HG03521 (cell line): ENCODE measurements around the gene ACOXL.

Source experiments
- ATAC-seq: cut with Tn5 transposase; IDR thresholded peaks from one replicate; pipeline ENCODE4 v1.9.1; 2021; ENCODE audit warnings: mild to moderate bottlenecking, moderate library complexity; ENCODE audit not compliant: unreplicated experiment

The ACOXL gene

DNA sequence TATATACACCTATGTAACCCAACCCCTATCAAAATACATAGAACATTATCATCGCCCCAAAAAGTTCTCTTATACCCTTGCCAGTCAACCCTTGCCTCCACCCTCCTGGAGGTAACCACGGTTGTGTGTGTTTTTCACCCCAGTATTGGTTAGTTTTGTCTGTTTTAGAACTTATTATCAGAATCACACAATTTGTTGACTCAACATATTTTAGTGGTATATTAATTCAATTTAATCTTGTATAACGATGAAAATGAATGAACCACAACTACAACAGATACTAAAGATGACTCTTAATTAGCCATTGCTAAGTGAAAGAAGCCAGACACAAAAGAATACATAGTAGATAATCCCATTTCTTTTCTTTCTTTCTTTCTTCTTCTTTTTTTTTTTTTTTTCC is 19.3 kb downstream of the ACOXL start:
- ATAC-seq: no peak

GRCh38 chr2:110752871-110753270 is 20.5 kb downstream of the ACOXL start:
- ATAC-seq: no peak

DNA sequence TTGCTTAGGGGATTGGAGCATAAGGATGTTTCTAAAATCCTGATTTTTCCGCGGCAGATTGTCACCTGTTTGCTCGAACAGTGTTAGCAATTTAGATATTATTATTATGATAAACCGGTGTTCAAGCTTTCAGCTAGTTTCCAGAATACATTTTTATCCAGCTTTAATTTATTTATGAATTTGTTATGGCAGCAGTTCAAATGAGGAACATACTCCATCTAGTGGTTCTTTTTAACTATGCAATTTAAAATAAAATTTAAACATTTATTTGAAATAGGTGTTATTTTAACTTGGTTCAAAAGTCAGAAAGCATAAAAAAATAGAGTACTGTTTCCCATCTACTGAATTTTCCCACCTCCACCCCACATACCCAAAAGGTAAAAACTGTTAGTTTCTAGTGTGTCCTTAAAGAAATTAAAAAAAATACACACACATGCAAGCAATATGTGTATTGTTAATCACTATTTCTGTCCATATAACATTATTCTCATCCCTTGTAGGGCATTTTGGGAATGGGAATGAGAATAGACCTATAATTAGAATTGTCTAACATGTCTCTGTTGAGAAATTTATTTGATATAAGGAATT is 23.2 kb downstream of the ACOXL start:
- ATAC-seq: no peak

DNA sequence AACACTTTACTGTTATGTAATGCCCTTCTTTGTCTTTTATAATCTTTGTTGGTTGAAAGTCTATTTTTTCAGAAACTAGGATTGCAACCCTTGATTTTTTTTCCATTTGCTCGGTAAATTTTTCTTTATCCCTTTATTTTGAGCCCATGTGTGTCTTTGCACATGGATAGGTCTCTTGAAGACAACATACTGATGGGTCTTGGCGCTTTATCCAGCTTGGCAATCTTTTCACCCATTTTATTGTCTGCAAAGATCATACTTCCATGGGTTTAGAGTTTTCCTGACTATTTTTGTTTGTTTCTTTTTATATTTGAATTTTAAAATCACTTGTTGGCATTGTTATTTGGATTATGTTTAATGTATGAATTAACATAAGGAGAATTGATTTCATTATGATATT is 27.0 kb downstream of the ACOXL start:
- no peak for ATAC-seq

GRCh38 chr2:110764931-110765330 is 32.6 kb downstream of the ACOXL start:
- ATAC-seq: no peak

DNA sequence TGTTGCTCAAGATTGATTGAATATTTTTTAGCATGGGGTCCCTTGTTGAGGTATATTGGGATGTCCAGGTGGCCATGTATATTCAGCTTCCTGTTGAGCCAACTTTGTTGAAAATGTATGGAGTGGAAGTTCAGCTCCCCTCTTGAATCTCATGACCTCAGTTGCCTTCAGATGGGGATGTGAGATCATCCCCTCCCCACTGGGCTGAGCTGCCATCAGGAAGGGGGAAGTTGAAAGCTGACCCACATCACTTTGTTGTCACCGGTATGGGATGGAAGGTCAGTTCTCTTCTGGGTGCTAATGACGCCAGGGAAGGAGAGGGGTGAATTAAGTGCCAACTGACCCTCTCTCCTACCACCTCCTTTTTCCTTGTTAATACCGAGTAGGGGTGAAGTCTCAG is 33.9 kb downstream of the ACOXL start:
- no peak for ATAC-seq

- ATAC-seq: no peak
Observed at GRCh38 chr2:110768591-110768990, 36.2 kb downstream of the ACOXL start.

DNA sequence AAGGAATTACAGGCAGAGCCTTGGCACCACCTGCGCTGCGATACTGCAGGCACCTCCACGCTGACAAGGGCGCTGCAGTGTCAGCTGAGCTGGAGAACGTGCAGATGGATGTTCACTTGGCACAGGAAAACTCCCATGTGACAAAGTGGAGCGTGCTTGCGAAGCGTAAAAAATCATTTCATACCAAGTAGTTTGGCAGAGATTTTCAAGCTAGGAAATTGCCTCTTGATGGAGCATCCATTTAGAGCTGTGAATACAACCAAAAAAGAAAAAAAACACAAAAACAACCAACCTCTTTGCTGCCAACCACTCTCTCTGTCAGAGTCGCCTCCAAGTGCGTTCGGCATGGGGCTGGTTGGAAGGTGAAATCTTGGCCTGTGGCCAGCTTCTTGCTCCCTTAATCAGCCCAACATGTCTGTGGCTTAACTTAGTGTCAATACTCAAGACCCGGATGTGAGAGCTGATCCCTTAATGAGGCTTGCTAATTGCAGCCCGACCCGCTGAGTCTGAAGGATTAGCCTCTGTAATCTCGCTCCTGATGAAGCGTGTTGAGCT is 38.1 kb downstream of the ACOXL start:
- no peak for ATAC-seq

DNA sequence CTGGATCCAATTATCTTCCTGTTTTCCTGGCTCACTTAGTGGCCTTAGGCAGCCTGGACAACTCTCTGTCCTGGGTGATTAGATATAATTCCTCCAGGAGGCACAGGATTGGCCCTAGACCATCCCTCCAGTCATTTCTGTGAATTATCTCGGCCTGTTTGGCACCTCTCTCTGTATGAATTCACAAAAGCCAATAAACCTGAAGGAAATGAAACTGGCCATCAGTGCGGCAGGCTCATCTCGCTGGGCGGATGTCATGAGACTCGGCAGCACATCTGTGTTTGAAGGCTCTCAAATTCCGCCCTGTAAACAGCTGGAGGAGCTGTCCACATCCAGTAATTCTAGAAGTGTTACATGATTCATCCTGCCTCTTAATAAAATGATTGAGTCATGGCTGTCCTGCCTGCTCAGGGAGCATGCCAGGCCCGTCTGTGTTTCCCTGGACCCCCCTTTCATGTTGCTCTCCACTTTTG is 38.6 kb downstream of the ACOXL start:
- no peak for ATAC-seq

- no peak for ATAC-seq
Observed at GRCh38 chr2:110771547-110772382, 39.4 kb downstream of the ACOXL start.

- ATAC-seq: no peak
Observed at GRCh38 chr2:110772383-110772755, 40.0 kb downstream of the ACOXL start.

- ATAC-seq: no peak
Observed at GRCh38 chr2:110773401-110773921, 41.1 kb downstream of the ACOXL start.

DNA sequence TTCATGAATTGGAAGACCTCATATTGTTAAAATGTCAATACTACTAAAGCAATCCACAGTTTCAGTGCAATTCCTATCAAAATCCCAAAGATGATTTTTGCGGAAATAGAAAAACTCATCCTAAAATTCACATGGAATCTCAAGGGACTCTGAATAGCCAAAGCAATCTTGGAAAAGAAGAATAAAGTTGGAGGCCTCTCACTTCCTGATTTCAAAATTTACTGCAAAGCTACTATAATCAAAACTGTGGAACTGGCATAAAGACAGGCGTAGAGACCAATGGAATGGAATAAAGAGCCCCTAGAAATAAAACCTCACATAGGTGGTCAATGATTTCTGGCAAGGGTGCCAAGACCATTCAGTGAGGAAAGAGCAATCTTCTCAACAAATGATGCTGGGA is 42.3 kb downstream of the ACOXL start:
- ATAC-seq: no peak

DNA sequence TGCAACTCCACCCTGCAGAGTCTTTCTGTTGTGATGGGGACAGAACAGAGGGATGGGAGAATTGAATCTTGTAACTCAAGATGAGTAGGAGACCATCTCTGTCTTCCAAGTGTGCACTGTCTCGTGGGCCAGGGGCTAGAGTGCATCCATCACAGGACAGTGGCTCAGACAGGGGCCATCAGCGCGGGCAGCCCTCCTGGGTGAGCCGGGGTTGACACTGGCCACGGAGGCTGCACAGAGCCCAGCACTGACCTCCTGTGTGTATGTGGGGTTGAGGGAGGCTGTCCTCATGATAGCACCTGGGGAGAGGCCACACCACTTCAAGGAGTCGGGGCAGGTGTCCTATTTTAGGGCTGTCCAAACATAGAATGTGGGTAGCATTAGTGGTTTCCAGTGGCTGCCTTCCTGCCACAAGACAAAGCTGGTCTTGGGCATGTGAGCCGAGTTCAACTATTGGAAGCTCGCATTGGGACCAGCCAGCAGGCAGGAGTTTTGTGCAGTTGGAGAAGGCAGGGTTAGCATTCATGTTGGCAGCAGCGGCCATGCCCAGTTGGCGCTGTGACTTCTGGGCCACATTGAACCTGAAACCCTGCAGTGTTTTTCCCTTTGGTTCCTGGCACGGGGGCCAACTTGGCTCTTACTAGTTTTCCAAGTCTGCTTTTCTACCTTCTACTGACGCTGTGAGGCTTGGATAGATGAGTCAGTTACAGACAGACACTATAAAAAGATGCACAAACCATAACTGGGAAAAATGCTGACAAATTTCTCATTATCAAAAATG is 45.3 kb downstream of the ACOXL start:
- ATAC-seq: no peak

DNA sequence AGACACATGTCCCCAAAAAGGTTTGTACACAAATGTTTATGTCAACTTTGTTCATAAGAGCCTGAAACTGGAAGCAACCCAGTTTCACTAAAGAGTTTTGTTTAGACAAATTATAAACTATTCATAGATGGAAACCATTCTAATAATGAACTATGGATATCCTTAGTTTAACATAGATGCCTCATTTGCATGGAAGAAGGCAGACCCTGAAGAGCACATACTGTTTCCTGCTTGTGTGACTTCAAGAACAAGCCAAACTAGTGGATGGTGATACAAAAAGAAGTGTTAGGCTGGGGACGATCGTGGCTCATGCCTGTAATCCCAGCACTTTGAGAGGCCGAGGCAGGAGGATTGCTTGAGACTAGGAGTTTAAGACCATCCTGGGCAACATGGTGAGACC is 48.1 kb downstream of the ACOXL start:
- no peak for ATAC-seq

DNA sequence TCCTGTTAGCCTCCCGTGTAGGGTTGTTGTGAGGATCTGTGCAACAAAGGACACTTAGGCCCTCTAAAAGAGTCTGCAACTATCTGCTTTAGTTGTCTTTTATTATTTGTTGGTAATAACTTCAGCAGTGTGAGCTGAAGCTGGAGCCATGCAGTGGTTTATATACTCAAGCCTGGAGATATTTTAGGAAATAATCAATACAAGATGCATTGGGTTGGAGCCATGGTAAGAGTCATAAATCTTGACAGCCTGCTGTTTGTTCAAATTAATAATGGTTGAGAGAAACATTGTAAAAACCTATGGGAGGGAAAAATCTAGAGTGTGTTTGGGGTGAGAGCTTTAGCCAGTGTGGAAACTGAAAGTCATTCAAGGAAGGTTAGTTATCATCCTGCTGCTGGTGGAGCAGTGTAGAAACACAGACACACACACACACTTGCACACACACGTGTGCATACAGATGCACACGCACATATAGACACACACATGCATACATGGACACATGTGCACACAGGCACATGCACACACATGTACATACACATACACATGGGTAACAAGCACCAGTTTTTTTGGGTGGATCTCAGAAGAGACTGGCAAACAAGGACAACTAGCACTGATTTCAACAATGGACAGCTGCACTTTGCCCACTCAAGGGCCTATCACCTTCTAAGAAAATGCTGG is 51.0 kb downstream of the ACOXL start:
- no peak for ATAC-seq

GRCh38 chr2:110784047-110784631 is 51.8 kb downstream of the ACOXL start:
- no peak for ATAC-seq

- no peak for ATAC-seq
Observed at GRCh38 chr2:110785439-110785838, 53.1 kb downstream of the ACOXL start.

- no peak for ATAC-seq
Observed at GRCh38 chr2:110788976-110789375, 56.6 kb downstream of the ACOXL start.

DNA sequence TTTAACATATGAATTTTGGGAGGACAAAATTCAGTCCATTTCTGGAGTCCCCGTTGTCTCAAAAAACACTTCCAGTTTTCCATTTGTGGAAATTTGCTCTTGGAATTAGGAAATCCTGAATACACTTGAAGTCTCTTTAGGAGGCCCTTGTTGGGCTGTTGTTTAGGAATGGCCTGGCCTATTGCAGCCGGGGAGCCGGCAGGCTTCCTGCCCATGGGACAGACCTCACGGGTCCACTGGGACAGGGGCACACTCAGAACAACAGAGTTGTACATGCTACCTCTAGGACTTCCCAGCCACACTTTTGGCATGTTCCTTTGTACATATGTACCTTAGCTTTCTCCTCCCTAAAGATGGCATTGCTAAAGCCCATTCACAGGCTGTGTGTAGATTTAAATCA is 57.3 kb downstream of the ACOXL start:
- no peak for ATAC-seq
